Thyroid gland (tissue), 4 donors: ENCODE data around the gene ADAM12. TPM values are rescaled to one million over a fixed set of nuclear protein-coding genes. Genes with fewer than 3 reads are reported as not detected.

Source experiments
- DNase-seq, 2 donors: peaks; one replicate each; pipeline ENCODE4 v3.0.0-alpha.2; 2019
- H3K27ac ChIP-seq, 3 donors: fragments of 200-600 bp; sonication (generic); 1 replicate in 2 of 3; 2 replicates in 1 of 3; pipeline ENCODE4 v1.5.1; 2016 to 2019; ENCODE audit warnings: mild to moderate bottlenecking in 1 of 3, moderate library complexity in 1 of 3
- H3K27me3 ChIP-seq: fragments of 200-600 bp; sonication (generic); one replicate; pipeline ENCODE4 v1.5.1; 2019
- H3K36me3 ChIP-seq, 2 donors: fragments of 200-600 bp; sonication (generic); one replicate each; pipeline ENCODE4 v1.5.1; 2016 to 2019
- H3K4me1 ChIP-seq, 2 donors: fragments of 200-600 bp; sonication (generic); one replicate each; pipeline ENCODE4 v1.5.1; 2017 to 2019
- H3K4me3 ChIP-seq, 3 donors: fragments of 200-600 bp; sonication (generic); replicated peaks in 1 of 3; 1 replicate in 2 of 3; 2 replicates in 1 of 3; pipeline ENCODE4 v1.5.1; 2016; ENCODE audit warnings: mild to moderate bottlenecking in 1 of 3
- H3K9me3 ChIP-seq: fragments of 200-600 bp; sonication (generic); one replicate; pipeline ENCODE4 v1.5.1; 2017
- POLR2A ChIP-seq, 2 donors: fragments of 450-650 bp; IDR thresholded peaks; one replicate each; pipeline ENCODE4 v1.6.1; 2017; ENCODE audit warnings: antibody characterized with exemption in 2 of 2, mild to moderate bottlenecking in 2 of 2, moderate library complexity in 1 of 2
- WGBS, 2 donors: methylation state at CpG; one replicate each; pipeline ENCODE4 v1.1.5; 2017; 5-methylcytosine and 5-hydroxymethylcytosine counted together
- intact Hi-C: fragments of 100-400 bp; cut with DNase I; formaldehyde crosslinking; loops from one replicate; pipeline ENCODE4 v1.15.1; 2023
- total RNA-seq, 4 donors: library from RNA; depleted of rRNA; stranded (reverse); fragments of >200 nt; gene quantifications; one replicate each; pipeline ENCODE4 v1.2.3, GENCODE V29; 2016
- TF ChIP-seq, protein P1 (sequence below), 6 experiments: fragments of 200-600 bp in 3 of 6; fragments of 450-650 bp in 3 of 6; sonication (generic) in 3 of 6; IDR thresholded peaks; one replicate each; pipeline ENCODE4 v1.5.1; 2016 to 2019; ENCODE audit warnings: antibody characterized with exemption in 6 of 6, mild to moderate bottlenecking in 2 of 6, inconsistent platforms in 1 of 6, moderate library complexity in 1 of 6

Gene ADAM12
- total RNA-seq, 4 donors from 2014 or later = 0.20 to 0.94 (median 0.63) TPM

DNA sequence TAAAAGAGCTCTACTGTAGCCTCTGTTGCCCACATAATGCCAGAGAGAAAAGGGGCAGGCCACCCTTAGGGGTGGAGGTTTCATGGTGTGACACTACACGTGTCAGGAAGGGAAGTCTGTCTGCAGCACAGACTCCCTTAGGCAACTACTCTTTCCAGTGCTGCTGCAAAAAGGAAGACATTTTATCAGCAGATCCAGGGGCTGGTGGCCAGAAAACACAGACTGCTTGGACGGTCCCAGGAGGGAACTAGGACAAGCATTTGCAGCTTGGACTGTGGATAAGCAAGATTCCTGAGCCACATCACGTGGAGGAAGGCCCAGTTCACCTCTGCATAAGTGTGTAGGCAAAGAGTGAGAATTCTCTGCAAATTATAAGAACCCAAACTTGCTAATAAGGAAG is 271.1 kb downstream of the ADAM12 start:
- Histone ChIP-seq H3K4me1 (no peaks in the 10 kb centered on the region), H3K36me3 (no peaks in the 10 kb centered on the region), H3K27me3 (no peaks in the 10 kb centered on the region), H3K9me3 (no peaks in the 10 kb centered on the region), H3K4me3 (no peak overlapping the region), H3K27ac (no peak overlapping the region)
- intact Hi-C loops = no loop called here
- no peak for DNase-seq
- 37 to 73% methylated on average over 3 of the region's 3 CpGs for WGBS, 2 donors
- TF ChIP-seq POLR2A (IDR thresholded peaks at IDR 0.05) = no peak
- TF ChIP-seq, protein P1, sequence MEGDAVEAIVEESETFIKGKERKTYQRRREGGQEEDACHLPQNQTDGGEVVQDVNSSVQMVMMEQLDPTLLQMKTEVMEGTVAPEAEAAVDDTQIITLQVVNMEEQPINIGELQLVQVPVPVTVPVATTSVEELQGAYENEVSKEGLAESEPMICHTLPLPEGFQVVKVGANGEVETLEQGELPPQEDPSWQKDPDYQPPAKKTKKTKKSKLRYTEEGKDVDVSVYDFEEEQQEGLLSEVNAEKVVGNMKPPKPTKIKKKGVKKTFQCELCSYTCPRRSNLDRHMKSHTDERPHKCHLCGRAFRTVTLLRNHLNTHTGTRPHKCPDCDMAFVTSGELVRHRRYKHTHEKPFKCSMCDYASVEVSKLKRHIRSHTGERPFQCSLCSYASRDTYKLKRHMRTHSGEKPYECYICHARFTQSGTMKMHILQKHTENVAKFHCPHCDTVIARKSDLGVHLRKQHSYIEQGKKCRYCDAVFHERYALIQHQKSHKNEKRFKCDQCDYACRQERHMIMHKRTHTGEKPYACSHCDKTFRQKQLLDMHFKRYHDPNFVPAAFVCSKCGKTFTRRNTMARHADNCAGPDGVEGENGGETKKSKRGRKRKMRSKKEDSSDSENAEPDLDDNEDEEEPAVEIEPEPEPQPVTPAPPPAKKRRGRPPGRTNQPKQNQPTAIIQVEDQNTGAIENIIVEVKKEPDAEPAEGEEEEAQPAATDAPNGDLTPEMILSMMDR (IDR thresholded peaks at IDR 0.05) = no peak

DNA sequence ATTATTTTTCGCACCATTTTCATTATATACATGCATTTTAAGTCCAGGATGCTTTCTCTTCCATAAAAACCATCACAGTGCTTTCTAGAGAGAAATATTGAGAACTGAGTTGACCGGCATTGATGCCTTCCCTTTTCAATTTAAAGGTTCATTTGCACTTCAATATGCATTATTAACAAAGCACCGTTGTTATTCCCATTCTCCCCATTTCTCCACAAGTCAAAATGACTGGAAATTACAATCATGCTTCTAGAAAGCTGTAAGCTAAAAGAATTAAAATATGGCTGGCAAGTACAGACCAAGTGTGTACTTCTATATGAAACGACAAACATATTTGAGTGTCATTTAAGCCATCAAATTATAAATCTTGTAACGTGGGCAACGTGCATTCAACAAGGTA is 272.4 kb downstream of the ADAM12 start:
- no peaks in the 10 kb centered on the region for H3K36me3 ChIP-seq
- WGBS, 2 donors = 69 to 71% methylated on average over 6 of the region's 6 CpGs
- H3K9me3 ChIP-seq = no peaks in the 10 kb centered on the region
- intact Hi-C loops = no loop called here
- H3K4me1 ChIP-seq = no peaks in the 10 kb centered on the region
- H3K27ac ChIP-seq = no peak overlapping the region
- DNase-seq = no peak
- TF ChIP-seq, protein P1 (IDR thresholded peaks at IDR 0.05) = no peak
- H3K4me3 ChIP-seq = no peak overlapping the region
- H3K27me3 ChIP-seq = no peaks in the 10 kb centered on the region

DNA sequence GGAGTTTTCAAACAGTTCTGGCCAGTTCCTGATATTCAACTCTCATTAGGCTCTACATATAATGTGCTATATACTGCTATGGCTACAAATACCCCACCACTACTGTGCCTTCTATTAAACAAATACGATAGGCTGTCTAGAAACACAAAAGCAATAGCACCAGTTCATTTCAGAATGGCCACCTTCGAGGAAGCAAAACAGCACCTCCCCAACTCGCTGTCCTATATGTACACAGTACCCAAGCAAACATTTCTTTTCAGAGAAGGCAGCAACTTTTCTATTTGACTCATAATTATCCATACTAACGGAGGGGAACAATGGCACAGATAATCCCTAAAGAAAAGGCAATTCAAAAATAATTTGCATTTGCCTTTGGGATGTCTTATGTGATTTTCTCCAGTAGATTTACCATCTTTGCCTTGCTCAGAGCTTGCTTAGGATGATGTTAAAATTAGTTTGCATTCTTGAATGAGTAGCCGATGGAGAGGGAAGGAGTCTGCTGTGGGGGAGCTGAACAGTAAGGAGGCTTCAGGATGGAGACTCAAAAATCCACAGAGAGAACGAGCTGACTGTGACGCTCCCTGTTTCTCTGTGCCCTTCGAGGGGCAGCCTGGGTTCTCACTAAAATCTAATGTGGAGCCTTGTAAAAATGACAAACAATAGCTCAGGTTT is 273.3 kb downstream of the ADAM12 start:
- 69 to 73% methylated on average over 8 of the region's 8 CpGs for WGBS, 2 donors
- H3K4me3 ChIP-seq = no peak overlapping the region
- H3K27me3 ChIP-seq = no peaks in the 10 kb centered on the region
- H3K9me3 ChIP-seq = no peaks in the 10 kb centered on the region
- H3K36me3 ChIP-seq = no peaks in the 10 kb centered on the region
- no peak for TF ChIP-seq POLR2A (IDR thresholded peaks at IDR 0.05)
- TF ChIP-seq, protein P1 (IDR thresholded peaks at IDR 0.05) = no peak
- no peak for DNase-seq
- no peak overlapping the region for H3K27ac ChIP-seq
- intact Hi-C loops = no loop called here
- H3K4me1 ChIP-seq = peaks cover 0 to 5% of the 10 kb centered on the region in 2 donors

DNA sequence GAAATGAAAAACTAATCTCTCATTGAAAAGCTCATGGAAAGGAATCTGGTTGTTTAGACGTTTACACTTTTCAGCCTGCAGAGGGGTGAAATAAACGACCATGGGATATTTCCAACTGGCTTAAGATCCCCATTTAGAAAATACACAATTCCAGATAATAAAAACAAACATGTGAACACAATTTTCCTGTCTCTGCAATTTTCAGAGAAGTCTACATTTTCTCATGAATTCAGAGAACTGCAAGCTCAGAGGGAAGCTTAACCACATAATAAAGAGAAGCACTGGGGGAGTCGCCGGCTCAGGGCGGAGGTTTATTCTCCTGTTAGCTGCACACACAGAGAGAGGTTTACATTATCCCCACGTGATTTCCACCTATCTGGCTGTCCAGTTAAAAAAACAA is 276.8 kb downstream of the ADAM12 start:
- Histone ChIP-seq H3K4me1 (peaks cover 0 to 8% of the 10 kb centered on the region in 2 donors), H3K27ac (no peak overlapping the region), H3K4me3 (no peak overlapping the region), H3K36me3 (no peaks in the 10 kb centered on the region), H3K27me3 (no peaks in the 10 kb centered on the region), H3K9me3 (no peaks in the 10 kb centered on the region)
- TF ChIP-seq, protein P1 (IDR thresholded peaks at IDR 0.05) = no peak
- TF ChIP-seq POLR2A (IDR thresholded peaks at IDR 0.05) = no peak
- 67 to 68% methylated on average over 6 of the region's 6 CpGs for WGBS, 2 donors
- DNase-seq = no peak
- intact Hi-C loops = no loop called here

DNA sequence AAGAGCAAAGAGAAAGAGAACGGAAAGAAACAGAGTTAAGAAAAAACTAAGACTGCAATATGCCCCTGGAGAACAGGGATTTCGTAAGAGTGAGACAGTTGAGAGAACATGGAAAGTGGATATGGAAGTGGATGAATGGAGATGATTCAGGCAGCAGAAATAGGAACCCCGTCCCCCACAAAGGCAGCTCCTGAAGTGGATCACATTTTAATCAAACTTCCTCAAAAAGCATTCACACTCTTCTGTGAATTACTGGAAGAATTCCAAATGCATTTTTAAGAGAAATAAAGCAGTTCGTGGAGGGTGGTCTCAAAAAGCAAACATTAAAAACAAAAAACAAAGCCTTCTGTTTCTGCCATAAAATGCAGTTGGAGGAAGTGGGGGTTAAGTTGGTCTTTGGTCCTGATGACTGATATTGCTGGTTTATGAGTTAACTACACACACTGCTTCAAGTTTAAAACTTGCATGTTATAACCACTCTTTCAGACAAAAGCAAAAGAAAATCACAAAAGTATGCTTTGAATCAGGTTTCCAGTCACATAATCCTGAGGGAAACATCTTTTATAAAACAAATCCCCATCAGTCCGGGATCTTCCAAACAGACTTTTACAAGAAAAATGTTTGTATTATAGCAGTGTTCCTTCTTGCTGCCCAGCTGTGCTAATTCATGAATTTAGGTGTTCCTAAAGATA is 277.6 kb downstream of the ADAM12 start:
- Histone ChIP-seq H3K4me3 (no peak overlapping the region), H3K9me3 (no peaks in the 10 kb centered on the region), H3K27me3 (no peaks in the 10 kb centered on the region), H3K4me1 (peaks cover 0 to 8% of the 10 kb centered on the region in 2 donors), H3K27ac (no peak overlapping the region), H3K36me3 (no peaks in the 10 kb centered on the region)
- 38 to 46% methylated on average over 5 of the region's 5 CpGs for WGBS, 2 donors
- no peak for DNase-seq
- TF ChIP-seq, protein P1 (IDR thresholded peaks at IDR 0.05) = no peak
- no peak for TF ChIP-seq POLR2A (IDR thresholded peaks at IDR 0.05)
- intact Hi-C loops = no loop called here
